Peyer's patch (tissue), 4 donors: ENCODE data around the gene HP. TPM values are rescaled to one million over a fixed set of nuclear protein-coding genes. Genes with fewer than 3 reads are reported as not detected.
"Not testable (repeated sequence)": the region's sequence is repeated elsewhere in the genome, so short reads cannot be mapped to it uniquely, and the experiment has no call there.

Source experiments
- DNase-seq, 3 donors: peaks; one replicate each; pipeline ENCODE4 v3.0.0-alpha.2; 2017 to 2019
- H3K27ac ChIP-seq, 4 donors: fragments of 200-600 bp; sonication (generic); one replicate each; pipeline ENCODE4 v1.5.1; 2016 to 2019
- H3K27me3 ChIP-seq, 2 donors: fragments of 200-600 bp; sonication (generic); one replicate each; pipeline ENCODE4 v1.5.1; 2019
- H3K36me3 ChIP-seq, 3 donors: fragments of 200-600 bp; sonication (generic); one replicate each; pipeline ENCODE4 v1.5.1; 2016 to 2019
- H3K4me1 ChIP-seq, 4 donors: fragments of 200-600 bp; sonication (generic); one replicate each; pipeline ENCODE4 v1.5.1; 2016 to 2019
- H3K4me3 ChIP-seq, 4 donors: fragments of 200-600 bp; sonication (generic); 1 replicate in 3 of 4; 2 replicates in 1 of 4; pipeline ENCODE4 v1.5.1; 2016 to 2019; ENCODE audit warnings: mild to moderate bottlenecking in 1 of 4
- H3K9me3 ChIP-seq, 4 donors: fragments of 200-600 bp; sonication (generic); one replicate each; pipeline ENCODE4 v1.5.1; 2016 to 2019; ENCODE audit warnings: mild to moderate bottlenecking in 1 of 4
- POLR2A ChIP-seq, 2 donors: fragments of 450-650 bp; IDR thresholded peaks; one replicate each; pipeline ENCODE4 v1.5.1; 2017; ENCODE audit warnings: antibody characterized with exemption in 2 of 2, mild to moderate bottlenecking in 2 of 2, moderate library complexity in 2 of 2
- total RNA-seq, 4 donors: library from RNA; depleted of rRNA; stranded (reverse); fragments of >200 nt; gene quantifications; one replicate each; pipeline ENCODE4 v1.1.0, GENCODE V29; 2016
- TF ChIP-seq, protein P1 (sequence below), 6 experiments: fragments of 450-650 bp in 4 of 6; fragments of 200-600 bp in 2 of 6; sonication (generic) in 1 of 6; IDR thresholded peaks; one replicate each; pipeline ENCODE4 v1.5.1; 2017 to 2019; ENCODE audit warnings: antibody characterized with exemption in 6 of 6, mild to moderate bottlenecking in 3 of 6, moderate library complexity in 1 of 6

The HP gene
- total RNA-seq, 4 donors from 2014 or later = not detected

DNA sequence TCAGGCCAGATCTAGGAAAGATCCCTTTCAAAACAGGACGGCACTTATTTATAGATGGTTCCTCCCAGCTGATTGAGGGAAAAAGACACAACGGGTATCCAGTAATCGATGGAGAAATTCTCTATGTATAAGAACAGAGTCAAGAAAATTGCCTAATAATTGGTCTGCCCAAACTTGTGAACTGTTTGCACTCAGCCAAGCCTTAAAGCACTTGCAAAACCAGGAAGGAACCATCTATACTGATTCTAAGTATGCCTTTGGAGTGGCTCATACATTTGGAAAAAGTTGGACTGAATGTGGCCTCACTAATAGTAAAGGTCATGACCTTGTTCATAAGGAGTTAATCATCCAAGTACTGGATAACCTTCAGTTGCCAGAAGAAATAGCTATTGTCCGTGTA is 14.6 kb downstream of the HP start:
- no peaks in the 10 kb centered on the region for H3K27me3 ChIP-seq
- H3K4me3 ChIP-seq = no peak overlapping the region
- no peak overlapping the region for H3K27ac ChIP-seq
- no peaks in the 10 kb centered on the region for H3K36me3 ChIP-seq
- no peaks in the 10 kb centered on the region for H3K4me1 ChIP-seq
- no peaks in the 10 kb centered on the region for H3K9me3 ChIP-seq
- DNase-seq = no peak
- TF ChIP-seq, protein P1, sequence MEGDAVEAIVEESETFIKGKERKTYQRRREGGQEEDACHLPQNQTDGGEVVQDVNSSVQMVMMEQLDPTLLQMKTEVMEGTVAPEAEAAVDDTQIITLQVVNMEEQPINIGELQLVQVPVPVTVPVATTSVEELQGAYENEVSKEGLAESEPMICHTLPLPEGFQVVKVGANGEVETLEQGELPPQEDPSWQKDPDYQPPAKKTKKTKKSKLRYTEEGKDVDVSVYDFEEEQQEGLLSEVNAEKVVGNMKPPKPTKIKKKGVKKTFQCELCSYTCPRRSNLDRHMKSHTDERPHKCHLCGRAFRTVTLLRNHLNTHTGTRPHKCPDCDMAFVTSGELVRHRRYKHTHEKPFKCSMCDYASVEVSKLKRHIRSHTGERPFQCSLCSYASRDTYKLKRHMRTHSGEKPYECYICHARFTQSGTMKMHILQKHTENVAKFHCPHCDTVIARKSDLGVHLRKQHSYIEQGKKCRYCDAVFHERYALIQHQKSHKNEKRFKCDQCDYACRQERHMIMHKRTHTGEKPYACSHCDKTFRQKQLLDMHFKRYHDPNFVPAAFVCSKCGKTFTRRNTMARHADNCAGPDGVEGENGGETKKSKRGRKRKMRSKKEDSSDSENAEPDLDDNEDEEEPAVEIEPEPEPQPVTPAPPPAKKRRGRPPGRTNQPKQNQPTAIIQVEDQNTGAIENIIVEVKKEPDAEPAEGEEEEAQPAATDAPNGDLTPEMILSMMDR (IDR thresholded peaks at IDR 0.05) = no peak
- no peak for TF ChIP-seq POLR2A (IDR thresholded peaks at IDR 0.05)

DNA sequence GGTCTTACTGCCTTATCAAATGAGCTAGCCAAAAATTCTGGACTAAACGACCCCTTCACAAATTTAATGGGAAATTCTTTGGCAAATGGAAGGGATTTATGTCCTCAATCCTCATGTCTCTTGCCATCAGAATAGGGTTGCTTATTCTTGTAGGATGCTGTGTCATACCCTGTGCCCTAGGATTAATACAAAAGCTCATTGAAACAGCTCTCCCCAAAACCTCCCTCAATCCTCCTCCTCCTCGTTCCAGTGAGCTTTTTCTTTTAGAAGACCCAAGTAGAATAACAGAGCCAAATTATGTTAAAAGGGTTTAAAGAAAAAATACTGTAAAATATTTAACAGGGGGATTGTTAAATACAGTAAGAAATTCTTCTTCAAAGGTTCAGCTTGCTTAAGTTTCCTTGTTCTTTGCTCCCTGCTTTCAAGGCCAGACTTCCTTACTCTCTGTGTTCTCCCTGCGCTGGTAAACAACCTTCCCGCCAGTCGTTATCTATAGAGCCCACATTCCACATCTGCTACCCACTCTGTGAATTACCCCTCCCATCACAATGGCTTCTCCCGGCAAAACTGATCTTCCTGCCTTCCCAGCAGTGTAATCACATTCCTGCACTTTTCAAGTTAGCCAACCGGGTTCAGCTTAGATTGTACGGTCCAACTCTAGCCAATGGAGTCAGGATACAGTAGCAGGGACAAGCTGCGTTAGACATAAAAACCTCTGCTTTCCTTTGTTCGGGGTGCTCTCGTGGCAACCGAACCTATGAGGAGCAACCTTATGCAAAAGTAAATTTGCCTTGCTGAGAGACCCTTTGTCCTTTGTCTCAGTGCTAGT is 18.4 kb downstream of the HP start:
- Histone ChIP-seq H3K36me3 (no peaks in the 10 kb centered on the region), H3K4me1 (no peaks in the 10 kb centered on the region), H3K27me3 (no peaks in the 10 kb centered on the region), H3K27ac (no peak overlapping the region), H3K9me3 (no peaks in the 10 kb centered on the region), H3K4me3 (no peak overlapping the region)
- DNase-seq = no peak
- TF ChIP-seq, protein P1 (IDR thresholded peaks at IDR 0.05) = no peak
- no peak for TF ChIP-seq POLR2A (IDR thresholded peaks at IDR 0.05)

DNA sequence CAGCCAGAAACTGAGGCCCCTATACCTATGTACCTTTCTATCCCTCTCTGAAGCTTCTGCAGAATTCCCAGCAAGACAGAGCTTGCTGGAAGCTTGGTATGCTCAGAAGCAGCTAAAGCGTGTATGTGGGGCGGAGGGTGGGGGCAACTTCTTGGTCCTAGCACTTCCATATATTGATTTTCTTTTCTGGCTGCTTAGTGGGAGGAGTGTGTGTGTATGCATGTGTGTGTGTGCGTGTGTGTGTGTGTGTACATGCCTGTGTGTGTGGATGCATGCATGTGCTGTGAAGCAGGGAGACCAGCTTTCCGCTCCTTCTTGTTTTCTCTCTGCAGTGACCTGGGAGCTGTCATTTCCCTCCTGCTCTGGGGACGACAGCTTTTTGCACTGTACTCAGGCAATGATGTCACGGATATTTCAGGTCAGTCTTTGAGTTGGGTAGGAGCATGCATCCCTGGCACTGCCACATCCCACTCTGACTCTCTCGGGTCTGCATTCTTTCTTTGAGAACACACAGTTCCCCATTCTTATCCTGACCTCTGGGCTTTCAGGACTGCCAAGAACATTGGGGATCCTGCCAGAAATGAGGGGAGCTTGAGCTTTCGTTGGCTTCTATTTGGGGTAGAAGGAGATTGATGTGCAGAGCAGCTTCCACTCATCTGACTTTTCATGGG is 19.4 kb downstream of the HP start:
- H3K4me1 ChIP-seq = no peaks in the 10 kb centered on the region
- no peak overlapping the region for H3K27ac ChIP-seq
- no peaks in the 10 kb centered on the region for H3K27me3 ChIP-seq
- TF ChIP-seq POLR2A (IDR thresholded peaks at IDR 0.05) = no peak
- TF ChIP-seq, protein P1 (IDR thresholded peaks at IDR 0.05) = no peak
- H3K9me3 ChIP-seq = no peaks in the 10 kb centered on the region
- no peaks in the 10 kb centered on the region for H3K36me3 ChIP-seq
- no peak overlapping the region for H3K4me3 ChIP-seq
- DNase-seq = no peak

DNA sequence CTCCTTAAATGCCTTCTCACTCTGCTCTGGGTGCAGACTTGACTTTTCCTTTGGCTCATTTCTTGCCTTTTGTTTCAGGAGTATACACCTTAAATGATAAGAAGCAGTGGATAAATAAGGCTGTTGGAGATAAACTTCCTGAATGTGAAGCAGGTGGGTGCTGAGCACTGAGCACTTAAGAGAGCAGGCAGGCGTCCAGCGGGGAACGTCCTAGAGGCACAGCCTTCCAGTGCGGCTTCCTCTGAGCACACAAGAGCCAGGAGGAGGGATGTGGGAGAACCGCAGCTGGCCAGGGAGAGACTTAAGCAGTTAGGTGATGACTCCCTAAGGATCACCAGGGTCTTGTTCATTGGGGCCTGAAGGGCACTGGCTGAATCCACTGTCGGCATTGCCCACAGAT is 20.8 kb downstream of the HP start:
- H3K36me3 ChIP-seq, H3K27me3 ChIP-seq, H3K4me3 ChIP-seq, H3K9me3 ChIP-seq, H3K27ac ChIP-seq, H3K4me1 ChIP-seq, DNase-seq: not testable (repeated sequence)

DNA sequence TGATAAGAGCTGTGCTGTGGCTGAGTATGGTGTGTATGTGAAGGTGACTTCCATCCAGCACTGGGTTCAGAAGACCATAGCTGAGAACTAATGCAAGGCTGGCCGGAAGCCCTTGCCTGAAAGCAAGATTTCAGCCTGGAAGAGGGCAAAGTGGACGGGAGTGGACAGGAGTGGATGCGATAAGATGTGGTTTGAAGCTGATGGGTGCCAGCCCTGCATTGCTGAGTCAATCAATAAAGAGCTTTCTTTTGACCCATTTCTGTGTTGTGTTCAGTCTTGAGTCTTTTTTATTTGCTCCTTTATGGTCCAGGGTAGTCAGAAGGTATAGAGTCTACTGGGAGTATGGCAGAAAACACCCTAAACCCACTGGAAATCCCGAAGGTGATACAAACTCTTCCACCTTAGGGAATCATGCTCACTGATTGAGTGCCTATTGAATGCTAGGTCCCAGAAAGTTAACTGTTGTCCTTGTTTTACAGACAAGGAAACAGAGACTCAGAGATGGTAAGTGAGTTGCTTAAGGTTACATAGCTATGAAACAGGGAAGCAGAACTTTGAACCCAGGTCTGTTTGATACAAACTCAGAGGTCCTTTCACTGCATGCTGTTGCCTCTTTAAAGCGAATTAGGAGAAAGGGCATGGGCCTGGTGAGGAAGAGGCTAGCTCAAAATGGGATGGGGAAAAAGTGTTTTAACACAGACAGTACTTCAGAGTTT is 22.8 kb downstream of the HP start:
- H3K9me3 ChIP-seq, H3K4me1 ChIP-seq, H3K27me3 ChIP-seq, DNase-seq, H3K36me3 ChIP-seq, H3K27ac ChIP-seq, H3K4me3 ChIP-seq: not testable (repeated sequence)

DNA sequence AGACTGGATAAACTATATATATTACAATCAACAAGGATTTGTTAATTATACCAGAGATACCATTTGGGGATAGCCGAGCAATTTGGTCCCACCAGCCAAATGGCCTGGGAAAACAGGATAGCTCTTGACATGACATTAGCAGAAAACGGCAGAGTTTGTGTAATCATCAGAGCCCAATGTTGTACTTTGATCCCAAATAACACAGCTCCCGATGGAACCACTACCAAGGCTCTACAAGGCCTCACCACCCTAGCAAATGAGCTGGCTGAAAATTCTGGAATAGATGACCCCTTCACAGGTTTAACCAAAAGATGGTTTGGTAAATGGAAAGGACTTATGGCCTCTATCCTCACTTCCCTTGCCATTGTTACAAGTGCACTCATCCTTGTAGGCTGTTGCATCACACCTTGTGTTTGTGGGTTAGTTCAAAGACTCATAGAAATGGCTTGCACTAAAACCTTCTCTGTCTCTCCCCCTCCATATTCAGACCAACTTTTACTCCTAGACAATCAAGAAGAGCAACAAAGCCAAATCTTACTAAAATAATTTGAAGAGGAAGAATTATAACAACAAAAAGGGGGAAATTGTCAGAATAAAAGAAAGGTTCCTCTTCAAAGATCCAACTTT is 29.6 kb downstream of the HP start:
- Histone ChIP-seq H3K27me3 (no peaks in the 10 kb centered on the region), H3K27ac (no peak overlapping the region), H3K4me3 (no peak overlapping the region), H3K9me3 (peaks cover 0 to 7% (median 2%) of the 10 kb centered on the region in 4 donors), H3K36me3 (peaks cover 0 to 48% (median 0%) of the 10 kb centered on the region in 3 donors), H3K4me1 (no peaks in the 10 kb centered on the region)
- TF ChIP-seq, protein P1 (IDR thresholded peaks at IDR 0.05) = no peak
- TF ChIP-seq POLR2A (IDR thresholded peaks at IDR 0.05) = no peak
- no peak for DNase-seq
